Heart right ventricle (tissue), 16 donors: ENCODE results near the gene ATRNL1. TPM values are rescaled to one million over a fixed set of nuclear protein-coding genes. Genes with fewer than 3 reads are reported as not detected.

Experiments
- ATAC-seq, 8 donors: fragments of 200-7000 bp; cut with Tn5 transposase; one replicate each; pipeline ENCODE4 v1.9.1; 2020; ENCODE audit warnings: mild to moderate bottlenecking in 8 of 8, moderate library complexity in 8 of 8, moderate number of reproducible peaks in 1 of 8
- DNase-seq, 2 donors: peaks; one replicate each; pipeline ENCODE4 v3.0.0-alpha.2; 2020
- H3K27ac ChIP-seq, 10 donors: fragments of 200-600 bp; sonication (generic) in 2 of 10; one replicate each; pipeline versions ENCODE4 v1.5.0 to v1.8.0; 2020 to 2022; ENCODE audit warnings: mild to moderate bottlenecking in 3 of 10
- H3K27me3 ChIP-seq, 7 donors: fragments of 200-600 bp; one replicate each; pipeline ENCODE4 v1.8.0; 2021 to 2022; ENCODE audit warnings: mild to moderate bottlenecking in 2 of 7
- H3K36me3 ChIP-seq, 9 donors: fragments of 200-600 bp; sonication (generic) in 1 of 9; one replicate each; pipeline versions ENCODE4 v1.5.0 to v1.8.0; 2020 to 2022; ENCODE audit warnings: mild to moderate bottlenecking in 2 of 9
- H3K4me1 ChIP-seq, 9 donors: fragments of 200-600 bp; sonication (generic) in 1 of 9; one replicate each; pipeline versions ENCODE4 v1.5.0 to v1.8.0; 2020 to 2022; ENCODE audit warnings: mild to moderate bottlenecking in 4 of 9
- H3K4me3 ChIP-seq, 10 donors: fragments of 200-600 bp; sonication (generic) in 2 of 10; one replicate each; pipeline versions ENCODE4 v1.5.0 to v1.8.0; 2020 to 2022; ENCODE audit warnings: mild to moderate bottlenecking in 7 of 10, moderate library complexity in 2 of 10
- H3K9me3 ChIP-seq, 11 donors: fragments of 200-600 bp in 10 of 11; sonication (generic) in 2 of 11; one replicate each; pipeline versions ENCODE4 v1.5.0 to v1.8.0; 2013 to 2022; ENCODE audit warnings: mild to moderate bottlenecking in 2 of 11, control low read depth in 1 of 11, moderate library complexity in 1 of 11
- CTCF ChIP-seq, 9 donors: fragments of 200-600 bp; sonication (generic) in 2 of 9; IDR thresholded peaks; one replicate each; pipeline versions ENCODE4 v1.5.0 to v1.8.0; 2021 to 2022; ENCODE audit warnings: antibody characterized with exemption in 9 of 9, mild to moderate bottlenecking in 5 of 9, moderate library complexity in 1 of 9
- WGBS, 2 donors: extraction: QIAGEN DNeasy Blood & Tissue Kit; methylation state at CpG; one replicate each; pipeline ENCODE4 v1.1.7; 2013; ENCODE audit warnings: inconsistent platforms in 1 of 2; 5-methylcytosine and 5-hydroxymethylcytosine counted together
- intact Hi-C, 10 donors: fragments of 100-400 bp; cut with DNase I; formaldehyde crosslinking; loops; one replicate each; pipeline versions ENCODE4 v1.11.1 to v1.14.2; 2022
- polyA plus RNA-seq, 2 donors: library from polyadenylated mRNA; stranded (reverse); fragments of 200-250 nt; gene quantifications; one replicate each; pipeline ENCODE4 v1.2.3, GENCODE V29; 2013
- total RNA-seq, 10 donors: library from RNA; stranded (reverse); fragmentation: NEBNext Ultra II Directional in 3 of 10; extraction: Animal tissue kit (Norgen Biotek cat#: 25700) in 3 of 10; gene quantifications; one replicate each; pipeline versions ENCODE4 v1.2.1 to v1.2.4, GENCODE V29; 2021 to 2023
- donor health status: Arrhythmogenic right ventricular cardiomyopathy.
- donor health status: ischemic (EF 13 %, LVEDD 7.1; RV severe dilation, severe dysfunction).
- donor health status: healthy with polysubstance abuse.
- donor health status: DM: no; HTN: yes; CAD: no.
- donor health status: DM: no; HTN: no; CAD: no.
- donor health status: ischemic (EF 25% LVEDD 6.9; RV normal size, moderate dysfunction).
- donor health status: ischemic (EF 25% LVEDD 5.7; RV mildly dilated, moderate dysfunction).
- donor health status: healthy.
- donor health status: DM: yes; HTN: yes; CAD: no.
- donor health status: Ischemic cardiomyopathy.
- donor health status: ischemic (EF 35%, LVEDD 5.7; RV mildly dilated, moderate dysfunction).
- donor health status: nonischemic (EF 11% LVEDD 7.7; RV severe dilation, severe dysfunction).
- donor health status: DM: yes; HTN: yes; CAD: no.
- donor health status: PGD.
- donor health status: ischemic (EF 29% LVEDD 5.4; RV normal size, mild dysfunction).
- donor health status: nonischemic (EF 23%, LVEDD 6.1; RV moderate dilation, normal function).

Gene ATRNL1
- total and polyA plus RNA-seq, 12 donors, result 0.06 to 22.4 (median 8.1) TPM; not detected in 1

GRCh38 chr10:115432188-115432819 lies 339.1 kb downstream of the ATRNL1 start:
- Histone ChIP-seq H3K4me1 (no peaks in the 10 kb centered on the region), H3K27me3 (no peaks in the 10 kb centered on the region), H3K9me3 (peaks cover 0 to 11% (median 0%) of the 10 kb centered on the region in 11 donors), H3K4me3 (no peak overlapping the region), H3K27ac (no peak overlapping the region), H3K36me3 (no peaks in the 10 kb centered on the region)
- intact Hi-C loops, result loop anchor here in 1 of 10 donors (10.0 kb wide), 1 partner anchor 952 kb away; no protein-coding TSS in a partner anchor
- ATAC-seq (no peak), DNase-seq (no peak)
- 9 to 10% methylated on average over 4 of the region's 4 CpGs for WGBS, 2 donors
- peak in 5 of 9 donors; percentile 18 to 42 (median 23) for TF ChIP-seq CTCF (IDR thresholded peaks at IDR 0.05)

- Histone ChIP-seq H3K9me3 (peaks cover 0 to 7% (median 0%) of the 10 kb centered on the region in 11 donors), H3K4me3 (no peak overlapping the region), H3K27ac (no peak overlapping the region), H3K4me1 (no peaks in the 10 kb centered on the region), H3K36me3 (no peaks in the 10 kb centered on the region), H3K27me3 (no peaks in the 10 kb centered on the region)
- ATAC-seq (no peak), DNase-seq (no peak)
- WGBS, 2 donors, result 62 to 69% methylated on average over 3 of the region's 3 CpGs
- no peak for TF ChIP-seq CTCF (IDR thresholded peaks at IDR 0.05)
- intact Hi-C loops, result loop anchor here in 1 of 10 donors (10.0 kb wide), 1 partner anchor 948 kb away; no protein-coding TSS in a partner anchor
Measured at GRCh38 chr10:115436999-115437398, 343.8 kb downstream of the ATRNL1 start.

- intact Hi-C loops, result no loop called here
- no peaks in the 10 kb centered on the region for H3K9me3 ChIP-seq
- no peaks in the 10 kb centered on the region for H3K36me3 ChIP-seq
- no peak for DNase-seq
- TF ChIP-seq CTCF (IDR thresholded peaks at IDR 0.05), result no peak
- no peaks in the 10 kb centered on the region for H3K4me1 ChIP-seq
- 67 to 70% methylated on average over 2 of the region's 2 CpGs for WGBS, 2 donors
- H3K27me3 ChIP-seq, result no peaks in the 10 kb centered on the region
- no peak overlapping the region for H3K27ac ChIP-seq
- ATAC-seq, result no peak
- H3K4me3 ChIP-seq, result no peak overlapping the region
Measured at GRCh38 chr10:115441907-115442545, 348.9 kb downstream of the ATRNL1 start.

GRCh38 chr10:115456812-115457211 lies 363.6 kb downstream of the ATRNL1 start:
- no peaks in the 10 kb centered on the region for H3K36me3 ChIP-seq
- no peak overlapping the region for H3K4me3 ChIP-seq
- H3K27ac ChIP-seq, result no peak overlapping the region
- no peak for TF ChIP-seq CTCF (IDR thresholded peaks at IDR 0.05)
- no peak for ATAC-seq
- WGBS, 2 donors, result 80 to 90% methylated on average over 5 of the region's 5 CpGs
- H3K9me3 ChIP-seq, result peaks cover 0 to 37% (median 4%) of the 10 kb centered on the region in 11 donors
- intact Hi-C loops, result no loop called here
- H3K27me3 ChIP-seq, result no peaks in the 10 kb centered on the region
- DNase-seq, result no peak
- no peaks in the 10 kb centered on the region for H3K4me1 ChIP-seq
